ENCODE measurements around the gene RALGAPA2. TPM values are rescaled to one million over a fixed set of nuclear protein-coding genes. Genes with fewer than 3 reads are reported as not detected.

Gene RALGAPA2
- total RNA-seq, 1 donor: 10.8 TPM

GRCh38 chr20:20630551-20630950 lies 81.9 kb downstream of the RALGAPA2 start:
- no peak overlapping the region for H3K4me3 ChIP-seq (ENCODE audit: low read depth, low read length)
- DNase-seq (ENCODE audit: low read depth): no peak
- TF ChIP-seq CTCF (IDR thresholded peaks at IDR 0.05; ENCODE audit: insufficient read depth, low read length): no peak

GRCh38 chr20:20629556-20630188 lies 82.8 kb downstream of the RALGAPA2 start:
- no peak for DNase-seq (ENCODE audit: low read depth)
- TF ChIP-seq CTCF (IDR thresholded peaks at IDR 0.05; ENCODE audit: insufficient read depth, low read length): no peak
- no peak overlapping the region for H3K4me3 ChIP-seq (ENCODE audit: low read depth, low read length)

GRCh38 chr20:20628314-20628713 lies 84.1 kb downstream of the RALGAPA2 start:
- DNase-seq (ENCODE audit: low read depth): no peak
- H3K4me3 ChIP-seq (ENCODE audit: low read depth, low read length): no peak overlapping the region
- no peak for TF ChIP-seq CTCF (IDR thresholded peaks at IDR 0.05; ENCODE audit: insufficient read depth, low read length)

GRCh38 chr20:20627471-20627870 lies 85.0 kb downstream of the RALGAPA2 start:
- no peak for DNase-seq (ENCODE audit: low read depth)
- H3K4me3 ChIP-seq (ENCODE audit: low read depth, low read length): no peak overlapping the region
- no peak for TF ChIP-seq CTCF (IDR thresholded peaks at IDR 0.05; ENCODE audit: insufficient read depth, low read length)

GRCh38 chr20:20624914-20625313 lies 87.5 kb downstream of the RALGAPA2 start:
- H3K4me3 ChIP-seq (ENCODE audit: low read depth, low read length): no peak overlapping the region
- no peak for DNase-seq (ENCODE audit: low read depth)
- TF ChIP-seq CTCF (IDR thresholded peaks at IDR 0.05; ENCODE audit: insufficient read depth, low read length): no peak

GRCh38 chr20:20621195-20621594 lies 91.2 kb downstream of the RALGAPA2 start:
- DNase-seq (ENCODE audit: low read depth): peak; percentile 3
- H3K4me3 ChIP-seq (ENCODE audit: low read depth, low read length): no peak overlapping the region
- TF ChIP-seq CTCF (IDR thresholded peaks at IDR 0.05; ENCODE audit: insufficient read depth, low read length): no peak

- TF ChIP-seq CTCF (IDR thresholded peaks at IDR 0.05; ENCODE audit: insufficient read depth, low read length): no peak
- DNase-seq (ENCODE audit: low read depth): peak; percentile 2
Measured at GRCh38 chr20:20614391-20614790, 98.1 kb downstream of the RALGAPA2 start.

More at GRCh38 chr20:20614391-20614790, 98.1 kb downstream of the RALGAPA2 start:
- no peak overlapping the region for H3K4me3 ChIP-seq (ENCODE audit: low read depth, low read length)

All from fibroblast of the aortic adventitia (primary cell).